Endothelial cell of hepatic sinusoid (primary cell): Measurements from ENCODE around the gene IFT57.
"Not testable (repeated sequence)": the region's sequence is repeated elsewhere in the genome, so short reads cannot be mapped to it uniquely, and the experiment has no call there.

ENCODE experiments used
- in situ Hi-C: cut with HindIII; loops from 2 replicates; pipeline ENCODE4 v1.10.0; 2017; ENCODE audit warnings: low sequenced_read_pairs

The IFT57 gene

DNA sequence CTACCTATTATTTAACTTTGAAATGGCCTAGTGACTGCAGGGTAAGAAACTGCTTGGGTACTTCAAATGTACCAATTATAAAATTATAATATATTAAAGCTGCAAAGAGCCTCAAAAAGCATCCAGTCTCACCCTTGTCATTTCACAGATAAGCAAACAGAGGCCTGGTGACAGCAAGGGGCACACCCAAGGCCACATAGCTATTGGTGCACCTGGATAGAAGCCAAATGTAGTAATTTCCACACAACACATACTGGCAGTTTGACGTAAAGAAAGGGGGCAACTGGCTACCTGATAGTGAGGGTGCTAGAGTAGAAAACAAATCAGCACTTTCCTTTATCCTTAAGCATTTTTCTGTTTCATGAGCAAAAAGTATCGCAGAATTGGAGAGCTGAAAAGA is 51.1 kb downstream of the IFT57 start:
- in situ Hi-C loops = no loop called here

DNA sequence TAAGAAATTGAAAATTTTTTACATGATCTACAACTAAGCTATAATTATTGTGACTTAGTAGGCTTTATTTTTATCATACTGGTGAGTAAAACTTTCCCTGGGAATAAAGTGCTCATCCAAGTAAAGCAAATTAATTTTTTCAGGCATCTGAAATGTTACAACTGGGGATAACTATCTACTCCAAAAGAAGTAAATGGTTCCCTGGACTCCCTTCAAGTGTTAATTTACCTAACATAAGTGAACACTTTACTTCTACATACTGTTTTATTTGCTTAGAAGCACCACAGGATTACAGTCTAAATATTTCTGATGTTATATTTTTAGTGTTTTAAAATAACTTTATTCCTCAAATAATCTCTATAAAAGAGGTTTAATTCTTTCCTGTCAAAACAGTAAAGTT is 57.8 kb downstream of the IFT57 start:
- in situ Hi-C loops = no loop called here

DNA sequence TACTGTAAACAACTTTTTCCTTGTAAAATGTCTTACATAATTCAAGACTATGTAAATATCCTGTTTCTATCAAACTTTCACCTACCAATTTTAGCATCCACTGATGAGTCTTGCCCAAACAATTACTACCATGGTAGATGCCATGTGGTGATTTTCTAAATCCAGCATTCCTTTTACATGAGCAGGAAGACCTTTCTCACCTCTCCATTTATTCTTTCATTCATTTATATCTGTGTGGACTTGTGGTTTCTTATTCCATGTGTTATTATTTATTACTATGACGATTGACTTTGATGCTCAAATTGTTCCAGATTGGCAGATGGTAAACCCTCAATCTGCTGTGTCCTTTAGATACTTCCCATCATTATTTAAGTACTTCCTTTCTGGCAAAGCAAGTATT is 62.4 kb downstream of the IFT57 start:
- in situ Hi-C loops = no loop called here

DNA sequence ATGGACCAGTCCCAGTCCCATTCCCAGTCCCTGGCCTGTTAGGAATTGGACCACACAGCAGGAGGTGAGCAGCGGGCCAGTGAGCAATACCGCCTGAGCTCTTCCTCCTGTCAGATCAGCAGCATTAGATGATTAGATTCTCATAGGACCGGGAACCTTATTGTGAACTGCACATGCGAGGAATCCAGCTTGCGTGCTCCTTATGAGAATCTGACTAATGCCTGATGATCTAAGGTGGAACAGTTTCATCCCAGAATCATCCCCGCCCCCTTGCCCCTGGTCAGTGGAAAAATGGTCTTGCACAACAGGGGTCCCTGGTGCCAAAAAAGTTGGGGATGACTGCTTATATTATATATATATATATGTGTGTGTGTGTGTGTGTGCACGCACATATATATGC is 63.1 kb downstream of the IFT57 start:
- in situ Hi-C loops = no loop called here

DNA sequence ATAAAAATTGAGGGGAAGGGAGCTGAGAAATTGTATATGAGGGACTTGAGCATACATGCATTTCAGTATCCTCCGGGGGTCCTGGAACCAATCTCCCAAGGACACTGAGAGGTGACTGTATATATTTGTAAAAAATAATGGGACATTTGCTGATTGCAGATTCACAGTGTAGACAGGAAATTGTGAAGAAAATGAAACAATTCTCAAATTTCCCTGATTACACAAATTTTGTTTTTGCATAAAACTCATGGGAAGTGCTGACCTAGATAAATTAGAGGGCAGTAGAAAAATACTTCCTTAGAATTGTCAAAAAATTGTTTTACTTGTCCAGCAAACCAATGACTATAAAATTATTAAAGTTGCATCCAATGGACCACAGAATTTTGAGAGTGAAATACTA is 64.0 kb downstream of the IFT57 start:
- in situ Hi-C loops = no loop called here

DNA sequence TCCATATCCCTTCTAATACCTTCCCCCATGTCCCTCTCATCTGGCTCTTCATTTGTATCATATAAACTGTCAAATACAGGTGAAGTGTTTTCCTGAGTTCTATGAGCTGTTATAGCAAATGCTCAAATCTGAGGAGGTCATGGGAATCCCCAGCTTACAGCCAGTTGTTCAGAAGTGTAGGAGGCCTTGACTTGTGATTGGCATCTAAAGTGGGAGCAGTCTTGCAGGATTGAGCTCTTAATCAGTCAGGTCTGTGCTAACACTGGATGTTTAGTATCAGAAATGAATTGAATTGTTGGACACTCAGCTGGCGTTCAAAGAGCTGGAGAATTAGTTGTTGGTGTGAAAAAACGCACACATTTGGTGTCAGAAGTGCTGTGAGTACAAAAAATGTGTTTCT is 65.0 kb downstream of the IFT57 start:
- in situ Hi-C loops = no loop called here

DNA sequence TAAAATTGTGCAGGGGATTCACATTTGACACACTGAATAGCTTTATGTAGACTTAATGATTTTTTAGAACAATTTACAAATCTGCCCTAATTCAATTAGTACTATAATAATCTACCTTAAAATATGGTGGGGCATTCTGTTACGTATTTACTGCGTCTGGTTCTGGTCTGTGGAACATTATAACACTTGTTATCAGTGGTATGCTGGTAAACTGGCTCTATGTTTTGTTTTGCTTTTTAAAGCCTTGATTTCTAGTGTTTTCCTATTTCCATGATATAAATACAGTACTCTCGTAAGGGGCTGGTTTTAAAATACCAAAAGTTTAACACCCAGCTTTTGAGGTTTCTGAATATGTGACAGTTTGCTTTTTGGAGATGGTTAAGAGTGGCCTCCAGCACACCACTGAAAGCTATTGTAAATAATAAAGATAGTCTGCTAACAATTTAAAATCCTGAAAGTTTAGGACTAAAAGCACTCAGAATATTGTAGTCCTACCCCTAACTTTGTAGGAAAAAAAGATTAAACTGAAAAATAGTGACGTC is 65.8 kb downstream of the IFT57 start:
- in situ Hi-C loops = no loop called here

DNA sequence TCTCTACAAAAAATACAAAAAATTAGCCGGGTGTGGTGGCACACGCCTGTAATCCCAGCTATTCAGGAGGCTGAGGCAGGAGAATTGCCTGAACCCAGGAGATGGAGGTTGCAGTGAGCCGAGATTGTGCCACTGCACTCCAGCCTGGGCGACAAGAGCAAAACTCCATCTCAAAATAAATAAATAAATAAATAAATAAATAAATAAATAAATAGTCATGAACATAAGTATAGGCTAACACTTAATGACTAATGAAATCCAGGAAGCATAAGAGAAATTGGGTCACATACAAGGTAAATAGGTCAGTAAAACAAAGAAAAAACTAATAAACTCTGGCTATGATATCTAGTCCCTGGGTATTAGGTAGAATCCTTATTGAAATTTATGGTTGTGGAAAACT is 66.6 kb downstream of the IFT57 start:
- in situ Hi-C loops = not testable (repeated sequence)

DNA sequence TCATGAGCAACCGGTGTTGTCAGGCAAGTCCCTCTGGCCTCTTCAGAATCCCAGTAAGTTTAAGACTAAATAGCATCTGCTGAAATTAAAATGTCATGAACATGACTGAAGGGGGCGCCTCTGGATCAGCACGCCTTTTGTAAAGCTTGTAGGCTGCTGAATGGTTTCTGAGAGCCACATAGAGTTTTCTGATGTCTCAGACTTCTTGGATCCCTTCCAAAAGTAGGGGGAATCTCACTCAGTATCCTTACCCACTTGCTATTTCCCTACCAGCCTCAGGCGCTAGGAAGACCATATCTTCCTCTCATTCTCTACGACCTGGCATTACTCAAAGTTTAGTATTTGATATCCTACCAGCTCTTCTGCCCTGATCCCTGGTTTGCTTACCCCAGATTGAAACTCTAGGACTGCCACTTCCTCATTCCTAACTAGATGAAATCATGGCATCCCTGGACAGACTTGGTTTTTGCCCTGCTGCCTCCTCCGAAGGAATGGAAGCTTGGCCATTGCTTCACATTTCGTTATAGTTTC is 68.7 kb downstream of the IFT57 start:
- in situ Hi-C loops = loop anchor here (5.0 kb wide), 1 partner anchor 41 kb away; no protein-coding TSS in a partner anchor

DNA sequence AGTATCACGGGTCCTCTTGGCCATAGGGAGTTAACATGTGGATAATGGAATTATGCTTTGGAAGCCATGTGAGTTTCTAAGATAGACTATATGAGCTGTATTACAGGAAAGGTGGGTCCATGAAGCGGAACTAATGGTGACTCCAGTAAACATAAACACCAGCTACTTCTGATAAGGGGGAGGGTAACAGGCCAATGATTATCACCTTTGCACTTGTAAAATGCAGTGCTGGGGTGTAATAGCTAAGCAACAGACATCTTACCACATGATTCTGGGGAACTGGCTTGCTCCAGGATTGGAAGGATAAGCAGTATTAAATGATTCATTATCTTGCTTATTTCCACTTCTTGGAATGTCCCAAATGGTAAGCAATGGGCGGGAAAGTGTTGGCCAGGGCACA is 70.0 kb downstream of the IFT57 start:
- in situ Hi-C loops = loop anchor here (5.0 kb wide), 1 partner anchor 40 kb away; no protein-coding TSS in a partner anchor

DNA sequence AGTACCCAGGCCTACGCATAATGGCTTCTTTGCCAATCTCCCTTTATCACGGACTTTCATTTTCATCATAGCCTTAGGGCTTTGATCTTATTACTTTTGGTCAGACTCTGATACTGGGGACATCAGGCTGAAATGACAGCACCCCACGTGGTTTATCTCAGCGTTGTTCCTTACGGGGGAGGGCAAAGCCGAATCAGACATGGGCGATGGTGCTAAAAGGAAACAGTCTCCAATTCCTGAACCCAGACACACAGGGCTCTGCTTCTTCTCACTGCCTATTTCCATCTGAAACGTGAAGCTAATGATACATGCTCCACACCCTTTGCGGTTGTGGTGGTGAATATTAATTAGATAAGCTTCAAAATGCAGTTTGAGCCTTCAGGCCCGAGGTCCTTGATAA is 72.0 kb downstream of the IFT57 start:
- in situ Hi-C loops = loop anchor here (5.0 kb wide), 1 partner anchor 38 kb away; no protein-coding TSS in a partner anchor

DNA sequence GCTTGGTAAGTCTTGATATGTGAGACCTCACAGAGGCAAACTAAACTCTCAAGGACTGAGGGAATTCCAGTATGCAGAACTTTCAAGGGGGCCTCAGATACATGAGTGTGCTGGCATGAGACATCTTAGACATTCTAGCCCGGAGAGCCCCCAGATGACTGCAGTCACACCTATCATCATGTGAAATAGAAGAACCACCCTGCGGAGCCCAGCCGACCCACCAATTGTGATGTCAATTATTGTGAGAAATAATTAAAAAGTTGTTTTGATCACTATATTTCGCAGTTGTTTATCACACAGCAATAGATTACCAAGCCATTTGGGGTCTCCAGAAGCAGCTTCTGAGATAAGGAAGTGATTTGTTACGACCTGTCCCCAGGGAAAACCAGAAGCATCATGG is 76.1 kb downstream of the IFT57 start:
- in situ Hi-C loops = no loop called here

DNA sequence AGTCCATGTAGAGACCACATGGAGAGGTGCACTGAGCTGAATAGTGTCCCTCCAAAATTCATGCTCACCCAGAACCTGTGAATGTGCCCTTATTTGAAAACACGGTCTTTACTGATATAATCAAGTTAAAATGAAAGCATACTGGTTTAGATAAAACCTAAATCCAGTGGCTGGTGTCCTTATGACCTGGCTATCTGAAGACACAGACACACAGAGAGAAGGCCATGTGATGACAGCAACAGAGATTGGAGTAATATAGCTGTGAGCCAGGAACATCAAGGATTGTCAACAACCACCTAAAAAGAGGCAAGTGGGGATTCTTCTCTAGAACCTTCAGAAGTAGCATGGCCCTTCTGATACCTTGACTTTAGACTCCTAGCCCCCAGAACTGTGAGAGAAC is 76.6 kb downstream of the IFT57 start:
- in situ Hi-C loops = no loop called here

DNA sequence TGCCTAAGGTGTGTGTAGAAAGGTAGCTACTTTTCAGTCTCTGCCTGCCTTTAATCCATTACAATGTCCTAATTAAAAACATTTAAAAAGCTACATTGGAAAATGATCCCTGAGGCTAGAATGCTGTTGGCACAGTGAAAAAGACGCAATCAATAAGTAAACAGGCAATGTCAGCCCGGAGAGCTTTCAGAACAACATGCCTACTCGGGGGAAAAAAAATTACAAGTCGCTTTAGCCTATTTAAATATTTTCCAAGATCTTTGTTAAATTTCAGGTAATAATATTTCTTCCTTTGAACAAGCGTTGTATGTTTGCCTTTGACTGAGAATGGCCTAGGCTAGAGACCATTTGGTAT is 84.8 kb downstream of the IFT57 start:
- in situ Hi-C loops = no loop called here

DNA sequence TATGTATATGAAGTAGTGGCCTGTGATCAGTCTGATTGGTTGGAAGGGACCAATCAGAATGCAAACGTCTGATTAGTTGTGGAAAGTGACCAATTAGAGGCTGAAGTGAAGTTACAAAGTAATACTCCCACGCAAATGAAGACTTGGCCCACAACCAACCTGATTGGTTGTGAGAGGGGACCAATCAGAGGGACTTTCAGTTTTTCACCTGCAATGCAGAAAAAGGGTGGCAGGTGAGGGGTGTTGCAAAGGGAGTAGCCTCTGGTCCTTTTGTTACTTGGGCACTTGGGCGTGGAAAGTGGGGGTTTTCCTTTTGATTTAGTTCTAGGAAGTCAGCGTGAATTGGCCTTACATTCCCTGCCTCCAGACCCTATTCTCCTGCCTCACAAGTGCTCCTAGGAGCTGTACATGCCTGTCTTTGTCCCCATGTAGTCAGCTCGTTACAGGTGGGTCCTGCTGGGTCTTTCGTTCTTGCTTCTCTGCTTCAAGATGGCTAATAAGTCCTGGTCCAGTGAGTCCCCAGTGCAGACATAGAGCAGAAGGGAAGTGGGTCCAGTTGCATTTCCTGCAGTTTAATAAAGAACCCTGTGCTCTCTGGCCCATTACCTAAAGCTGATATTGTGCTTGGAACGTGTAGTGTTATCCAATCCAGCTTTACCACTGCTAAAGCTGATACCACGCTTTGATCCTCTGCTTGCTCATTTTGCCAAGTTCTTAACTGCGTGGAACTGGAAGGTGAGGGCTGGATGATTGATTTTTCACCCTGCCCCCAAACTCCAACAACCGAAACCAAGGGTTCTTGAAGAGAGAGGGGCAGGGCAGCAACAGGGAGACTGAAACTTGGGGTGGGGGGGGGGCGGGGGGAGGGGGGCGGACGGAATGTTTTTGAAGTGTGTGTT is 85.4 kb downstream of the IFT57 start:
- in situ Hi-C loops = no loop called here

DNA sequence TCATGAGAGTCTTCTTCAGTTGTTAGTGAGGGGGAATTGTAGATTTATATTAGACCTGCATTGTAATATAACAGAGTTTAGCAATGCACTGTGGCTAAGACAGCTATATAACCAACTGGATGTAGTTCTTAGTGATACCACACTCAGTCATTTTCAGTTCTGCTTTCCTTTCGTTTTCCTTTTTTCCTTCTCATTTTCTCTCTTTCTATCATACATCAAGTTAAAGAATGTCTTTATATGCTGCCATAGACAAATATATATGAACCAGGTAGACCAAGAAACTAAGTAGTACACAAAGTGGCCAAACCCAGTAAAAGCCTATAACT is 87.7 kb downstream of the IFT57 start:
- in situ Hi-C loops = loop anchor here (5.0 kb wide), 1 partner anchor 88 kb away; the partner anchor contains the start of gene IFT57

DNA sequence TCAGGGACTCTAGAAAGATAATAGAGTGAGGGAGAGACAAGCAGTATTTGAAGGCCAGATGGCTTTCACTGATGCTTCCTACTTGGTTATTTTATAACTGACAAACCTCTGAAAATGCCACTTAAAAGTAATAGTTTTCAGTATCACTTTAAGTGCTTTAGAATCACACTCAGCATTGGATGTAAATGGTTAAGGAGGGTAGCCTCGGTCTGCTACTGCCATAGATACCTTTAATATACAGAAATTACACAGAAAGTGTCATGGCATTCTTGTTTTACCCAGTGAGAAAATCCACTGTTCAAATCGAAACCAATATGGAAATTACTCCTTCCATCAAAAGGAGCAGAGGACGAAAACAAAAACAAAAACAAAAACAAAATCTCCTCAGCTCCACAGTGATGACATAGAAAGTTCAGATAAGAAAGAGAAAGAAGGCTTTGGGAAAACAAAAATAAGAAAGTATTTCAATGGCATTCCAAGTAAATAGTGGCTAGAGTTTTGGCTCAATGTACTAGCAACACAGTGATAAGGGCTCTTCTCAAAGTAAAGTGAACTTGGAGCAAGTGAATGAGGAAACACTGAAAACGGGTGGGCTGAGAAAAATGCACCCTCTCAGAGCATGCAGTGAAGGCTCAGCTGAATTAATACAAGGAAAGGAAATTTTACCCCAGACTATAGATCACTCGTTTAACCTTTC is 88.2 kb downstream of the IFT57 start:
- in situ Hi-C loops = loop anchor here (5.0 kb wide), 1 partner anchor 88 kb away; the partner anchor contains the start of gene IFT57

DNA sequence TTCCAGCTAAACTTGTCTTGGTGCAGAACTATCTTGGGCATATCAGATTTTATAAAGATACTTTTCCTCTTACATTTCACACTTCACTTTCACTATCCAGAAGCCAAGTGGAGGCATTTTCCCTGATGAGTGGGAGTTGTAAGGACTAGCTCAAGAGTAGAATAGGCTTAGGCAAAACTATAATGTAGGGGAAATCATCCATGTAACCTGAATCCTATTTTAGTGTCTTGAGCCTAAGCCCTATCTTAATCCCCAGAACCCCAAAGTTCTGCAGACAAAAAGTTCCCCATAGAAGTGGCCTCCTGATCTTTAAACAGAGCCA is 89.2 kb downstream of the IFT57 start:
- in situ Hi-C loops = loop anchor here (5.0 kb wide), 1 partner anchor 89 kb away; the partner anchor contains the start of gene IFT57

DNA sequence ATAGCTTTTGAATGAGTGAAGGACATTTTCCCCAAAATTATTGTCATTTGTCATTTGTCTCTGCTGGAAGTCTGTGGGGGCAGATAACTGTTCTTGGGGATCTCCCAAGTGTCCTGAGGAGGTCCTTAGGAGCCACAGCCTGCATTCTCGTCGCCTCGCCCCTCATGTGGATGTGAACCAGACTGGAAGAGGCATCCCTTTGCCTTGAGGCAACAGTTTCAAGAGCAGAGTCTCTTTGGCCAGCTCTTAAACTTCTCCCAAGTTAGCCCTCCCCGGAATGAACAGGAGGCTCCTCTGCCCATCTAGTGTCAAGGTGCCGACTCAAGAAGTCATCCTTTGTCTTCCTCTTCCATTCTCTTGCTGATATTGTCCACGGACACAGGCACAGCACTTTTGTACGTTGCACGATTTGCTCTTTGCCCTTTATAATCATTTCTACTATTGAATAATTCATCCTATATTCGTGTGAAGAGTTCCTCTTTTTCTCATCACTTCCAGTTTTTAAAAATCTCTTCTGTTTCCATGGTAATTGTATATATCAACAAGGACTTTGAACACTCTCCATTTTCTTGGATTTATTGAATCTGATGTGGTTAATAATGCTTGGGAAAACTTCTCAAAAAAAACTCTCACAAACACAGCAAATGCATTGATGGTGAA is 90.6 kb downstream of the IFT57 start:
- in situ Hi-C loops = loop anchor here (5.0 kb wide), 1 partner anchor 91 kb away; the partner anchor contains the start of gene IFT57

DNA sequence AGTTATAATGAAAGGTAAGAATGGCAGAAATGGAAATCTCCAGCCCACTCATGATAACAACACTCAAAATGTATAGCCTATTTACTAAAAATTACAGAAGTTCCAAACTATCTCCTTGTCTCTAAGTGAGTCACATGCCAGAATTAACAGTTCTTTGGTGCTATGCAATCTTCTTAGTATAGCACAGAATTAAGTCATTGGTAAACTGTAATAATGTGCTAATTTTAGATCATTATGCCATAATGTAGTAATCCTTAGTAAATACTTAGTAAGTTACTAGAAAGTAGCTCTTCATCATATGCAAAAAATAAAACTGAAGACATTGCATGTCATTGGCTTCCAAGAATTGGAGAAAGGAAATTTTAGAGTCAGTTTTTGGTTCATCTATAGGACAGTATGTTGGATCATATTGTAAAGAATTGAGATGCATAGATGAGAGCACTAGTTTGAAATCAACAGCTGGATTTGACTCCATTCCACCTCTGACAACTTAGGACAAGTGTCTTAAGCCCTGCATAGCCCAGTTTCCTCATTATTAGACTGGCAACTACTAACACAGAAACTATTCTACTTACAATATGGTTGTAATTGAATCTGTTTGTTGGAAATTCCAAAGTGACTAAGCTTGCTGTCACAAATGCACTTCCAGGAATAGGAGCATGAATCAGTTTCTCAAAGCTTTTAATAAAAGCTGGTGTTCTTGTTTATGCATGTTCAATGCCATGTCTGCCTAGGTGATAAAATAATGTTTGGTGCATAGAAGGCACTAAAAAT is 91.3 kb downstream of the IFT57 start:
- in situ Hi-C loops = loop anchor here (5.0 kb wide), 1 partner anchor 91 kb away; the partner anchor contains the start of gene IFT57
